ENCODE results near the gene MCM3AP. TPM values are rescaled to one million over a fixed set of nuclear protein-coding genes. Genes with fewer than 3 reads are reported as not detected.
A peak's percentile ranks its signal among the peaks of the same experiment; 100 is the strongest.

Gene MCM3AP
- total and polyA plus RNA-seq, 9 of the 15 experiments (the other 6 are each of a cell fraction or from before 2014, with no cell fraction given): 6.5 to 179 (median 69.6) TPM

GRCh38 chr21:46325073-46325912, 39.9 kb upstream of the MCM3AP start (continued):
- TF ChIP-seq FOXK2 (conservative IDR thresholded peaks at IDR 0.05 in 1 of 2, IDR thresholded peaks at IDR 0.05 in 1 of 2; ENCODE audit: low read depth in 2 of 2) (peak; percentile 29 to 67; a peak in 2 of 4 replicates), HNRNPLL (IDR thresholded peaks at IDR 0.05; ENCODE audit: low read depth, low read length, poor library complexity, severe bottlenecking) (peak; percentile 33), TEAD1 (CRISPR knock-in tag; IDR thresholded peaks at IDR 0.05) (no peak), CREB1 (IDR thresholded peaks at IDR 0.05) (no peak), CREB1 (CRISPR knock-in tag; IDR thresholded peaks at IDR 0.05) (peak; percentile 8; the same call in 1 of the 2 replicates), HDAC1 (IDR thresholded peaks at IDR 0.05) (peak in 1 of 2 experiments; percentile 39; a peak in 2 of 4 replicates), KLF13 (tag; IDR thresholded peaks at IDR 0.05; ENCODE audit: borderline replicate concordance, low read depth) (no peak), CREB3L1 (IDR thresholded peaks at IDR 0.05; ENCODE audit: borderline replicate concordance, low read depth) (0 out of 2 replicates have a peak, but pooled peaks have one; percentile 23), ZNF431 (CRISPR knock-in tag; IDR thresholded peaks at IDR 0.05) (peak; percentile 62; the same call in 1 of the 2 replicates), TOE1 (IDR thresholded peaks at IDR 0.05; ENCODE audit: borderline replicate concordance) (0 out of 2 replicates have a peak, but pooled peaks have one; percentile 23), TOE1 (CRISPR knock-in tag; IDR thresholded peaks at IDR 0.05; ENCODE audit: borderline replicate concordance, low read depth) (no peak), LARP7 (IDR thresholded peaks at IDR 0.05) (no peak), STAT5A (IDR thresholded peaks at IDR 0.05; ENCODE audit: borderline replicate concordance, low read length) (no peak), ATF6 (CRISPR knock-in tag; IDR thresholded peaks at IDR 0.05) (peak; percentile 23; the same call in 1 of the 2 replicates), ZNF75A (CRISPR knock-in tag; IDR thresholded peaks at IDR 0.05) (no peak), POLR2A (conservative IDR thresholded peaks at IDR 0.05) (peak; percentile 63; the same call in 1 of the 2 replicates), ZHX1 (conservative IDR thresholded peaks at IDR 0.05; ENCODE audit: low read length) (0 out of 2 replicates have a peak, but pooled peaks have one; percentile 39), PHF8 (IDR thresholded peaks at IDR 0.05; ENCODE audit: borderline replicate concordance, low read length) (peak; percentile 28; the same call in 1 of the 2 replicates), ZBTB2 (IDR thresholded peaks at IDR 0.05) (no peak), SP1 (CRISPR knock-in tag; IDR thresholded peaks at IDR 0.05) (peak; percentile 67)

All from K562 (cell line).